NCI-H2196 treated with DMSO at 0.1 percent for 48 hours (cell line): ENCODE data around the gene TAMALIN.
A peak's percentile ranks its signal among the peaks of the same experiment; 100 is the strongest.

Experiments
- DNase-seq: peaks from one replicate; lab custom pipeline; 2025; ENCODE audit not compliant: unreplicated experiment; lab: John Stamatoyannopoulos, UW

The TAMALIN gene

DNA sequence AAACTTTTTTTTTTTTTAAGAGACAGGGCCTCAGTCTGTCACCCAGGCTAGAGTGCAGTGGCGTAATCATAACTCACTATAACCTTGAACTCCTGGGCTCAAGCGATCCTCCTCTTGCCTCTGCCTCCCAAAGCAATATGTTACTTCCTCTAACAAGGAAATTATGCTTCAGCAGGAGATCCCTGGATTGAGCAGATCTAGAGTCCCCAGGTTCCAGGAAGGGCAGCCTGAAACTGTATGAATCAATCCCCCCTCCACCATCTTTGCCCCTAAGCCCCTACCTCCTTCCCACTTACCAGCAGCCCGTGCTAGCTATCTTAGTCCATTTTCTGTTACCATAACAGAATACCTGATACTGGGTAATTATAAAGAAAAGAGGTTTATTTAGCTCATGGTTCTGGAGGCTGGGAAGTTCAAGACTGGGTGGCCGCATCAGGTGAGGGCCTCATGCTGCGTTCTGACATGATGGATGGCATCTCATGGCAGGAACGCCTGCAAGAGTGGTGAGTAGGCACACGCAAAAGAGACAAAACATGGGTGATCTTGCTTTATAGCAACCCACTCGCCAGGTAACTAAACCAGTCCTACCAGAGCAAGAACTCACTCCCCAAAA, 5.0 kb downstream of the TAMALIN start:
- no peak for DNase-seq

DNA sequence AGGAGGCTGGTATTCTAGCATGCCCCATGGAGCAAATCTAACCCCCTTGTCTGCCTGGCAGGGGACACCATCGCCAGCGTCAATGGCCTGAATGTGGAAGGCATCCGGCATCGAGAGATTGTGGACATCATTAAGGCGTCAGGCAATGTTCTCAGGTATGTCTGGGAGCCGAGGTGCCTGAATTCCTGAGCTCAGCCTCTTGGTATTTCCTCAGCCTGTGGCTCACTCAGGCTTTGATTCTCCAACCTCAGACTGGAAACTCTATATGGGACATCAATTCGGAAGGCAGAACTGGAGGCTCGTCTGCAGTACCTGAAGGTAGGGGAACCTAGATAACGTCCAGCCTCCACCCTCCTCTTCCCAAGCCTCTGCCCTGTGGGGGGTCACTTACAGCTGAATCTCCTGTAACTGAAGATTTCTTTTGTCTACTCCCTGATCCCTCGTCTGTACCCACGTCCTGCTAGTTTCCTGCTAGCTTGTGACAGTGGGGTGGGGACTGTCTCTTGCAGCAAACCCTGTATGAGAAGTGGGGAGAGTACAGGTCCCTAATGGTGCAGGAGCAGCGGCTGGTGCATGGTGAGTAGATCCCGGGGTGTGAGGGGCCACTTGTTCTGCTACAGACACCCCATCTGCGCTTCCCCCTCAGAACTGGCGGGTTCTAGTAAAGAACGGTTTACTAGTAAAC, 7.0 kb downstream of the TAMALIN start:
- no peak for DNase-seq

DNA sequence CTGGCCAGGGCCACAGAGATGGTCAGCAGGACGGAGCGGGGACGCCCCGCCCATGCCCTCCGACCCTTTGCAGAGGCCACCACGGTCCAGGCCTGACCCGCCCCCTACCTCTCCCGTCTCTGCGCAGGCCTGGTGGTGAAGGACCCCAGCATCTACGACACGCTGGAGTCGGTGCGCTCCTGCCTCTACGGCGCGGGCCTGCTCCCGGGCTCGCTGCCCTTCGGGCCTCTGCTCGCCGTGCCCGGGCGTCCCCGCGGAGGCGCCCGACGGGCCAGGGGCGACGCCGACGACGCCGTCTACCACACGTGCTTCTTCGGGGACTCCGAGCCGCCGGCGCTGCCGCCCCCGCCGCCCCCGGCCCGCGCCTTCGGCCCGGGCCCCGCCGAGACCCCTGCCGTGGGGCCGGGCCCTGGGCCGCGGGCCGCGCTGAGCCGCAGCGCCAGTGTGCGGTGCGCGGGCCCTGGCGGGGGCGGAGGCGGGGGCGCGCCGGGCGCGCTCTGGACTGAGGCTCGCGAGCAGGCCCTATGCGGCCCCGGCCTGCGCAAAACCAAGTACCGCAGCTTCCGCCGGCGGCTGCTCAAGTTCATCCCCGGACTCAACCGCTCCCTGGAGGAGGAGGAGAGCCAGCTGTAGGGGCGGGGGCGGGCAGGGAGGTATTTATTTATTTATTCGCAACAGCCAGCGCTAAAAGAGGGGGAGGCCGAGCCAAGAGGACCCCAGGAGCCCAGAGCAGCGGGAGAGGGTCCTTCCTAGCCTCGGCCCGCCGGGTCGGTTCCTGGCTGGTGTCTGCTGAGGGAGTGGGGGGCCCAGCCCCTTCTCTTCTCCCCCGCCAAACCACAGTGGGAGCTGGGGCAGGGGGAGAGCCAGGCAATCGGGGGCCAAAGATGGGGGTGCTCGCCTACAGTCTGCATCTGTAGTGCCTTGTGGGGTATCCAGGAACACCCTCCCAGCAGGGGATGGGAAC, 8.1 kb downstream of the TAMALIN start:
- DNase-seq, result no peak

DNA sequence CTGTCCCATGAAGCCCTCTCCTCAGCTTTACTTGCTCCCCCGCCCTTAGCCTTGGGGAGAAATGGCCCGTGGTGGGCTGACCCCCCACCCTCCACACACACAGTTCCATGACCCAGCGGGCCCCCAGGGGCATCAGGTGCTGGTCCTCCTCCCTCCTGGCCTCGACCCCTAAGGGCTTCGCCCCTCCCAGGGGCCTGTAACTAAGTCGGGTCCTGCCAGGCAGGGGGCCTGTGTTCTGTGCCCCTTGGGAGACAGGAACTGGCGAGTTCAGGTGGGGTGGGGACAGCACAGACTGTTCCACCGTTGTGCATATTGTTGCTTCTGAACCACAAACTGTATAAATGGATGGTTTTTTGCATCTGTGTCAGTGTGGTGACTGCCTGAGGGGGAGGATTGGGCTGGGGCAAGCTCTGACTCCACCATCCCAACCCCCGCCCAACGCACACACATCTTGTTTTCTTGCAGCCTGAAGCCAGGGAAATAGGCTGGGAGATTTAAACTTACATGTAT, 8.8 kb downstream of the TAMALIN start:
- DNase-seq, result no peak

DNA sequence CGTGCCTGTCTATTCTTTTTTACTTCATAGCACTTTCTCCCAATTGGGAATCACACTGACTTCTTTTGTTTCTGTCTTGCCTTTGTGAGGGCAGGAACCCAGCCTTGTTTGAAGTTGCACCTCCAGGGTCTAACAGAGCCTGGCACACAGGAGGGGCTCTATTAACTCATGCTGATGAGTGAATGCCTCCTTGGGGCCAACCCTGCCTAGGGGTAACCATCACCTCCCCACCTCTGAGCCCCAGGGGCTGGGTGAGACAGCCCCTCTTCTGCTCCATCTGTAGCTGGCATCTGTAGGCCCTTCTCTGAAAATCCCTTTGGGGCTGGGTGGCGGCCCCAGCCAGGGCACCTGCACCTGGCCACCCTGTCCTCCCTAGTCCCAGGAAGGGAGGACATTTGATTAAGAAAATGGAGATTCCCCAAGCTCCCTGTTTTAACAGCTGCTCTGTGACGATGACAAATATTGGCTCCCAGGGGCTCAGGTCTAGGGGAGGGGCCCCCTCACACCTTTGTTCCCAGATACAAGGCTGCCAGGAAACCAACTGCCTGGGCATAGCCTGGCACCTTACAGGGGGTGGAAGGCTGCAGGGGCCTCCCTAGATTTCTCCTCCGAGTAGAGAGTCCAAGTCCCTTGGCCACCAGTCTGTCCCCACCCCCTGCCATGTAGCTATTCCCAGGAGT, 11.8 kb downstream of the TAMALIN start:
- DNase-seq, result no peak

DNA sequence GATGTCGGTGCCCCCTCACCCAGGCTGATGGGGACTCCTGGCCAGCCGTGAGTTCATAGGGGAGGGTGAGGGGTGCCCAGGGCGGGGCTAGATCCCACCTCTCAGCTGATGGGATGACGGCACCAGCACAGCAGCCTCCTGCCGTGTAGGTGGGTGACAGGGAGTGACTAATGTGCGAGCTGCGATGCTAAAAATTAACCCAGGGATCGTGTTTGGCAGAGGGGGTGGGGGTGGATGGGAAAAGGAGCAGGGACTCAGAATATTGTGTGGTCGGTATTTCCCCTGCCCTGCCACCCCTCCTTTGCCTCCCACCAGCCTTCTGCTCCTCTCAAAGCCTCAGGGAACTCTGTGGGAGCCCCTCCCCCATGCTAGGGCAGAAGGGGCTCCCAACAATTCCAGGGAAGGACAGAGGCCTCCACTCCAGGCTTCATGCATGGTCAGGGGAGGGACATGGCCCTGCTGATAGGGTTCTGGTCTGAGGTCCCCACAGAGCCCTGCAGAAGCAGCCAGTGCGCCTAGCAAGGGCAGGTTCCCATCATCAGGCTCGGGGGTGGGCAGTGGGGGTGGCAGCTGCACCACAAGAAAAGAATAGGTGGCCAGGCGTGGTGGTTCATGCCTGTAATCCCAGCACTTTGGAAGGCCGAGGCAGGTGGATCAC, 12.5 kb downstream of the TAMALIN start:
- DNase-seq, result no peak

DNA sequence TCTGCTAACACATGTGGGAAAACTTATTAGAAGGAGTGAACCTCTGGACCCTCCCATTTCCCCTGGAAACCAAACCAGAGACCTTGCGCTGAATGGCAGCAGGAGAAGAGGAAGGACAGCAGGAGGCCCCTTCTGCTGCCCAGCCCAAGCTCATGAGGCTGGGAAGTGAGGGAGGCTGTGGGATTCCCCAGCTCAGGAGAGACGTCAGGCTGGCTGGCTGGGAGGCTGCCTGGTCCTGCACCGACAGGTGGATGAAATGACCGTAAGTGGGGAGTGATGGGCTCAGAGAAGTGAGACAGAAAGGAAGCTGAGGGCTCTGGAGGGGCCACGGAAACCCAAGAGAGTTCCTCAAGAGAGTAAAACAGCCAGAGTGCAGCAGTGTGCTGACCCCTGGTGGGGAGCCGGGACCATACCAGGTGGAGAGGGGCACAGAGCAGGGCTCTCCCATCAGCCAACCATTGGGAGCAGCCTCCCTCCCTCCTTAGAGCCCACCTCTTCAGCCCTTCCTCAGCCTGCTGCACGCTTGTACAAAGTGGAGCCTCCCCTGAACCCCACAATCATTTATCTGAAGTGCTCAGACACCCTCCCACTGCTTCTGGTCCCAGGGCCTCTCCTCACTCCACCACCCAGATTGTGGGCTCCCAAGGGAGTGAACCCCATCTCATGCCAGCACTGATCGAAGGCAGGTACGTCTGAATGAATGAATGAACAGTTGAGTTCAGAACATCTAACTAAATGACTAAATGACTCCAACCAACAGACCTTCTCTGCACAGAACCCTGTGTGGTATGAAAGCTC, 14.0 kb downstream of the TAMALIN start:
- no peak for DNase-seq

DNA sequence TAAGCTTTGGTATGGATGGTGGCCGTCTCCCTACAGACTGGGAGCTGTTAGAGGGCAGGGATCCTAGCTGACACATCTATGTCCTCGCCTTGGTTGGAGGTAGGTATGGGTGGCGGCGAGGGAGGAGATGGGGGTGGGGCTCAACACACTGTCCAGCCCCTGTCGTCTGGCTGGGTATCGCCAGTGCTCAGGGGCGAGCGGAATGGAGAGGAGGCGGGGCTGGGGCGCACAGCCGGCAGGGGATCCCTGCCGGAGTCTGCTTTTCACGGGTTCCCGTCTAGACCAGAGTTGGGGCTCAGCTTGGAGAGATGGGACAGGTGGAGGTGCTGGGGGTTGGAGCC, 16.1 kb downstream of the TAMALIN start:
- no peak for DNase-seq

DNA sequence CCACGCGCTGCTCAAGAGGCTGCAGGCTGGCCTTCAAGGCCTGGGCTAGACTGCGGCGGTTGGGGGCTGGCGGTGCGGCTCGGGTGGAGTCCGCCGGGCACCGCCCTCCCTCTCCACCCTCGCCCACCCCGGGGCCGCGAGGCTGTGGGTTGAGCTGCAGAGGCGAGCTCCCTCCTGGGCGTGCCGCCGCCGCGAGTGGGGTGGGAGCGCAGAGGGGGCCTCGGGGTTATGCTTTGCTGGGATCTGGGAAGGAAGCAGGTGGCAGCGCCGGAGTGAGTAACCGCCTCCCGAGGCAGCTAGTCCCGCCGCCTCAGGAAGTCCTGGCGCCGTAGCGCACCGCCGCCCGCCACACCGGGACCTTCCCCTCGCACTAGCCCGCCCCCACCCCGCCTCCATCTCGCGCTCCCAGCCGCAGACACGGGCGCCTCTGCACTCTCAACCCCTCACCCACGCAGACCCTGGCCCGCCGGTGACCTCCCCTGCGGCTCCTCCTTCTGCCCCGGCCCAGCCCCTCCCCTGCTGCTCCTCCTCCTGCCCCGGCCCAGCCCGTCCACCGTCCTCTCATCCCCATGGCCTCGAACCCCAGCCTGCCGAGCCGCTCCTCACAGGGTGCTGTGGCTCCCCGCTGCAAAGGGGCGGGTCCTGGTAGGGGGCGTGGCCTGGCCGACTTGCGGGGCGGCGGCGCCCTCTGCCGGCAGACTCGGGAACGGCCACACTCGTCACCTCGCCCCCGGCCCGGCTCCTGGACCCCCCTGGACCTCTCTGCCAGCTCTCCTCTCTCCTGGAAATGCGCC, 16.6 kb downstream of the TAMALIN start:
- peak; percentile 57 for DNase-seq

DNA sequence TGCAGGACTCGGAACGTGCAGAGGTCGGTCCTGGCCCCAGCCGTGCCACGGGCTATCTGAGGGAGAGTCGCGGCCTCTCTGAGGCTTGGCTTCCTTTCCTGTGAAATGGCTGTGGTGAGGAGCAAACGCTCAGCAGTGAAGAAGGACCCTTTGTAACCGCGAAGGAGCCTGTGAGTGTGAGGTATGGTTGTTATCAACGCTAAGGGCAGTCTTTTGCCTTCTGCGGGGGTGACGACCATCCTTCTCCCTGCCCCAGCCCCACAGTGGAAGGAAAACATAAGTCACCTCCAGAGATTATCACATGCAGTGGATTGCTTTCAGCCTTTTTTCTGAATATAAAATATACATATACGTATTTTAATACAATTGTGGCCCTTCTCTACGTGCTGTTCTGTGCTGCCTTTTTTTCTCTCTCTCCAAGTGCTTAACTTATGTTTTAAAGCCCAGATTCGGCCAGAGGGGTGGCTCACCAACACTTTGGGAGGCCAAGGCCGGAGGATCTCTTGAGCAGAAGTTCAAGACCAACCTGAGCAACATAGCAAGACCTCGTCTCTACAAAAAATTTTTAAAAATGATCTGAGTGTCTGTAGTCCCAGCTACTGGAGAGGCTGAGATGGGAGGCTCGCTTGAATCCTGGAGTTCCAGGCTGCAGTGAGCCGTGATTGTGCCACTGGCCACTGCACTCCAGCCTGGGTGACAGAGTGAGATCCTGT, 17.4 kb downstream of the TAMALIN start:
- no peak for DNase-seq

DNA sequence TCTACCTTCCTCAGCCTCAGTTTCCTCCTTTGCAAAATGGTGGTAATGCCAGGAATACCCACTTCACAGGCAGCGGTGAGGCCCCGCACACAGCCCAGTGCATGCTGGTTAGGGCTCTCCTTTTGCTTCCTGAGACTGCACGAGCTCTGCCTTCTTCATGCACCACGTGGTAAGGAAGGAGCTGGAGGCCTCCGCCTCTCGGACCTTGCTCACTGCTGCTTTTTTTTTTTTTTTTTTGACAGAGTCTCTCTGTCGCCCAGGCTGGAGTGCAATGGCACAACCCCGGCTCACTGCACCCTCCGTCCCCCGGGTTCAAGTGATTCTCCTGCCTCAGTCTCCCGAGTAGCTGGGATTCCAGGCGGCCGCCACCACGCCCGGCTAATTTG, 18.1 kb downstream of the TAMALIN start:
- no peak for DNase-seq

DNA sequence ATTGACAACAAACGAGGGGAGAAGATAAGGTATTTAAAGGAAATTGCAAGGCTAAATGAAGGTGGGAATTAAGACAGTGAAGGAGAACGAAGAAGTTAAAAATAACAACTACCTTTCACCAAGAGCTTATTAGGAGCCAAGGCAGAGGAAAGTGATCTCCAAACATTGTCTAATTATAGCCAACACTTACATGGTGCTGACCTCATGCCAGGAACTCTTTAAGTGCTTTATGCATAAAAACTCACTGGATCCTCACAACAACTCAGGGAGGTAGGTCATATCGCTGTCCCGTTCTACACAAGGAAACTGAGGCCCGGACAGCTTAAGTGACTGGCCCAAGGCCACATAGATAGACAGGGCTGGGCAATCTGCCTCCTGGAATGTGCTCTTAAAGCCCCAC, 19.5 kb downstream of the TAMALIN start:
- no peak for DNase-seq

DNA sequence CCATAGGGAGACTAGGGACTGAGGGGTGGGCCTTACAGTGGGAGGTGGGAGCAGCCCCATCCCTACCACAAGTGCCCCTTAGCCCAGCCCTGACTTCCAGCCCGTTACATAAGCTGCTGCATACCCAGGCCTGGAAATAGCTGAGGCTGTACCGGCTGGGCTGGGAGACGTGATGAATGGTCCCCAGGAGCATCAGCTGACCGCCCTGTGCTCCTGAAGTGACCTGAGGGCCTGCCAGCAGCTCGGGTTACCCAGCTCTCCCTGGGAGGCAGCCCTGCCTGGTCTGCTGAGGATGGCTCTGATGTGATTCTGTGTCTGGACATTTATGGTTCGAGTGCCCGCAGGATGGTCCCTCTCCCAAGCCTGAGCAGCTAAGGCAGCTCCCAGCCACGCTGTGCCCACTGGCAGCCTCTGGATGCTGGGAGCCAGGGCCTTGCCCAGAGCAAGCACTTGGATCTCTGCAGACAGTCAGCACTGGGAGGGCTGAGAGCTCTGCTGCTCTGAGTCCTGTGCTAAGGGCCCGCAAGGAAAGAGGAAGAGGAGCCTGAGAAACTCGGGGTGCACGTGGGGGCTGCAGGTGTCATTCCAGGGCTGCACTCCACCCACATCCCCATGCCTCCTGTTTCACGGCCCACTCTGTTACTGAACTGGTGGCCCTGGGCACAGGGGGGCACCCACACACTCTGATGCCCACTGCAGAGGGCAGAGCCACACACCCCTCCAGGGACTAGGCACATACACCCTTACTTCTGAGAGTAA, 20.5 kb downstream of the TAMALIN start:
- peak; percentile 28 for DNase-seq

DNA sequence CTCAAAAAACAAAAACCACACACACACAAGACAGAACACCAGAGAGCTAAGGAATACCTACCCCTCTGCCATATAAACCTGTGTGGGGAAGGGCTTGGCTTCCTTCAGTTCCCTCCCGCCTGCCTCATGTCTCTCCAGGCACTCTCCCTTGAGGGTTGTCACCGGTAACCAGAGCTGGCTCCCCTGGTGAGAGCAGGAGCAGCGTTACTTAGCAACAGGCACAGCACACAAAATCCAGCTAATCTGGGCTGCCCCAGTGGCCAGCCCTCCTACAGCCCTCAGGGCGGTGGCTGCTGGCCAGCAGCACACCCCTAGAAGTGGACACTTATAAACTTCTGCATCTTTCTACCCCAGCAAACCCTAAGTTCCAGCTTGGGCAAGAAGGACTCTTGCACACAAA, 22.9 kb downstream of the TAMALIN start:
- DNase-seq, result peak; percentile 85

DNA sequence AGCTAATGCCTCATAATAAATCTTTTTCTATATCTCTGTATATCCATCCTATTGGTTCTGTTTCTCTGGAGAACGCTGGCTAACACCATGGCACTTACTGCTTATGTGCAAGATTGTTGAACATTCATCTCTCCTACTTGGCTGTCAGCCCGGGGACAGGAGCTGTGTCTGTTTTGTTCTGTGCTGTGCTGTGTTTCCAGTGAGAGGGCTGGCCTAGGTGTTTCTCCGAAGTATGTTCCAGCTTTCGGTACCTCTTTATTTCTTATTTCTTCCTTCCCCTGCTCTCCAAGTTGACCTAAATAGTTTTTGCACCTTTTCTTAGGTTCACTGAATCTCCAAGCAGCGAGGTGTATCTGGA, 25.7 kb downstream of the TAMALIN start:
- DNase-seq, result no peak

DNA sequence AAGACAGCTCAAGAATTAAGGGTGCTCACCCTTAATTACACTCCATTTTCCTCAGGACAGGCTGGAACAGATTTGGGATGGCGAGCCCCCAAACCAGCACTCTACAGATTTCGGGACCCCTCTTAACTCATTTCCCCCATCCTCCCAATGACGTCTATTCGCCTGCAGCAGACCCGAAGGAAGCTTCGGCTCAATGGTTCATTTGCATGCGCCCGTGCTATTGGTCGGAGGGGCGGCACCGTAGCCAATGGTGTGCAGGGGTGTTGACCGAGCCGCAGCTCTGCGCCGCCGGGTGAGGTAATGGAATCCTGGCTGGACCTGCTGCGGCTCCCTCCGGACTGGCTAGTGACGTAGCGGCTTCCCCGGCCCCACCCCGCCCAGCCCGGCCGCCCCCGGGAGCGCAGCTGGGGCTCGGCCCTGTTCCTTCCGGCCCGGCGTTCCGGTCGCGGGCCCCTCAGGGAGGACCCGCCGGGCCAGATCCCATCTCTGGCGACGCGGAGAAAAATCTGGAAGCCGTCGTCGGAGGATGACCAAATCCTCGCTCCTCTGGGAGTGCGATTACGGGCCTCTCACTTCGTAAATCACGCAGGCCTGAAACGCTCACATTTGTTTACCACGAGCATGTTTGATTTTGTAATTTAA, 26.2 kb downstream of the TAMALIN start:
- peak; percentile 97 for DNase-seq

DNA sequence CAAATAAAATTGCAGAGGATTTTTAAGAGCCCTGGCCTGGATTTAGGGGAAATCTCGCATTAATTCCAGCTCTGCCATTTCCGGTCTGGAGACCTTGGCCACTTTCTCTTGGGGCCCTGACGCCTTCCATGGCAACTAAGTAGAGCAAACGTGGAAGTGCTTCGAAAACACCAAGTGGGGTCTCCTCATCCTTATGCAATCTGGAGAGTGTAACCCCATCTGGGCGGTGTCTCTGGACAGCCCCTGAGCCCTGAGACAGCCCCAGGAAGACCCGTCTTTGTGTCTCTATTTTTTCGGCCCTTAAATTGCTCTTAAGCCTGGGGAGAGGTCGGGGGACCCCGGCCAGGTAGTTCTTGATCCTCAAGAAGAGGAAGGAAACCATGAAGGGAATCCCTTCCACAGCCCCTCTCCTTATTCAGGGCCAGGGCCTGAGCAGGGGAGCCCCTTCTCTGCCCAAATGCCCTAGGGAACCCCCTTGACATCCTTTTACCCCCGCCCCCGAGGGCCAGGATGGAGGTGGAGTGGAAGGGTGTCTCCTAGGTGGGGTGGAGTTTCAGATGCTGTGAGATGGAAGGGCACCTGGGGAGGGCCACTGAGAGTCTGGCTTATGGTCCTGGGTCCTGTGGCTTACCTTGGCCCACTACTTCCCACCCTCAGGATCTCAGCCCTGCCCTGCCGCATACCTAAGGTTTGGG, 26.8 kb downstream of the TAMALIN start:
- DNase-seq, result no peak
